PC-3 (cell line): ENCODE results near the gene SLC4A2. TPM values are rescaled to one million over a fixed set of nuclear protein-coding genes. Genes with fewer than 3 reads are reported as not detected.

Experiments
- ATAC-seq: fragments of 200-7000 bp; cut with Tn5 transposase; 2 replicates; pipeline ENCODE4 v1.9.1; 2020; ENCODE audit warnings: mild to moderate bottlenecking, moderate library complexity
- BruUV-seq: library from RNA; stranded (reverse); fragments of 400-500 nt; replicated peaks from 2 replicates; lab custom pipeline; 2021; lab: Mats Ljungman, UMichigan
- CTCF ChIA-PET: fragments of 300-600 bp; sonication (Branson Sonifier 250); formaldehyde crosslinking; loops from one replicate; lab custom pipeline; 2022; ENCODE audit warnings: antibody characterized with exemption; lab: Charles Lee
- POLR2A ChIA-PET: fragments of 300-600 bp; sonication (Branson Sonifier 250); formaldehyde crosslinking; loops from one replicate; lab custom pipeline; 2022; ENCODE audit warnings: antibody characterized with exemption; ENCODE audit not compliant: unreplicated experiment; lab: Charles Lee
- DNase-seq: peaks from one replicate; pipeline ENCODE4 v3.0.0-alpha.2; 2015
- H2AFZ ChIP-seq: fragments of 300-600 bp; sonication (generic); 2 replicates; pipeline ENCODE4 v1.6.0; 2016; ENCODE audit warnings: antibody characterized with exemption, low read length
- H3F3A ChIP-seq: fragments of 300-600 bp; sonication (generic); one replicate; pipeline ENCODE4 v1.6.0; 2017; ENCODE audit warnings: antibody characterized with exemption, low read length, control low read depth, mild to moderate bottlenecking; ENCODE audit not compliant: unreplicated experiment
- H3K27ac ChIP-seq: fragments of 300-600 bp; sonication (generic); 2 replicates; pipeline ENCODE4 v1.5.1; 2016; ENCODE audit warnings: mild to moderate bottlenecking, low read length
- H3K27me3 ChIP-seq: fragments of 300-600 bp; sonication (generic); 2 replicates; pipeline ENCODE4 v1.6.1; 2016; ENCODE audit warnings: low read length, mixed read lengths
- H3K36me3 ChIP-seq: fragments of 300-600 bp; sonication (generic); 2 replicates; pipeline ENCODE4 v1.6.1; 2016; ENCODE audit warnings: low read depth, mixed run types, low read length, mixed read lengths
- H3K4me1 ChIP-seq: fragments of 300-600 bp; sonication (generic); 2 replicates; pipeline ENCODE4 v1.5.1; 2016; ENCODE audit warnings: low read length; ENCODE audit not compliant: insufficient read depth
- H3K4me2 ChIP-seq: fragments of 300-600 bp; sonication (generic); 2 replicates; pipeline ENCODE4 v1.6.0; 2016; ENCODE audit warnings: low read length
- H3K4me3 ChIP-seq: fragments of 300-600 bp; sonication (generic); 2 replicates; pipeline ENCODE4 v1.5.1; 2016; ENCODE audit warnings: mild to moderate bottlenecking, low read length, mixed read lengths
- H3K79me2 ChIP-seq: fragments of 300-600 bp; sonication (generic); 2 replicates; pipeline ENCODE4 v1.6.1; 2017; ENCODE audit warnings: low read length, mixed read lengths
- H3K9ac ChIP-seq: fragments of 300-600 bp; sonication (generic); 2 replicates; pipeline ENCODE4 v1.6.0; 2016; ENCODE audit warnings: mild to moderate bottlenecking, low read length
- H3K9me2 ChIP-seq: fragments of 300-600 bp; sonication (generic); replicated peaks from 2 replicates; pipeline ENCODE4 v1.6.1; 2016; ENCODE audit warnings: mixed run types, low read length, mixed read lengths
- H3K9me3 ChIP-seq: fragments of 300-600 bp; sonication (generic); 2 replicates; pipeline ENCODE4 v1.6.1; 2016; ENCODE audit warnings: low read length, mixed read lengths
- H4K20me1 ChIP-seq: fragments of 300-600 bp; sonication (generic); 2 replicates; pipeline ENCODE4 v1.6.1; 2016; ENCODE audit warnings: low read length, mixed read lengths
- CTCF ChIP-seq: fragments of 300-600 bp; sonication (generic); conservative IDR thresholded peaks from 2 replicates; pipeline ENCODE4 v1.5.1; 2017; ENCODE audit warnings: antibody characterized with exemption, low read depth, mild to moderate bottlenecking, low read length
- EZH2 ChIP-seq: fragments of 300-600 bp; sonication (generic); IDR thresholded peaks from one replicate; pipeline ENCODE4 v1.6.1; 2017; ENCODE audit warnings: antibody characterized with exemption, mild to moderate bottlenecking, low read length; ENCODE audit not compliant: unreplicated experiment
- EZH2phosphoT487 ChIP-seq: fragments of 300-600 bp; sonication (generic); IDR thresholded peaks from 2 replicates; pipeline ENCODE4 v1.6.1; 2018; ENCODE audit warnings: mild to moderate bottlenecking, antibody characterized with exemption, low read length, borderline replicate concordance
- intact Hi-C: fragments of 100-400 bp; cut with micrococcal nuclease; formaldehyde crosslinking; loops from 2 replicates; pipeline ENCODE4 v1.9.0; 2023
- total RNA-seq: library from RNA; depleted of rRNA; stranded (reverse); fragments of >200 nt; gene quantifications from 2 replicates; pipeline ENCODE4 v1.2.3, GENCODE V29; 2014

Gene SLC4A2
- total RNA-seq, 1 experiment from 2014 or later, result 284 TPM

- intact Hi-C loops, result no loop called here
- no TSS peak for BruUV-seq
- peaks cover 35% of the 10 kb centered on the region for H4K20me1 ChIP-seq
- H2AFZ ChIP-seq, result no peak overlapping the region
- no peaks in the 10 kb centered on the region for H3F3A ChIP-seq
- ChIA-PET CTCF (no interaction called here), POLR2A (no interaction called here)
- no peak overlapping the region for H3K4me2 ChIP-seq
- no peaks in the 10 kb centered on the region for H3K9me2 ChIP-seq
- ATAC-seq (no peak), DNase-seq (no peak)
- TF ChIP-seq CTCF, result no peak
- TF ChIP-seq EZH2phosphoT487, result no peak
- no peak for TF ChIP-seq EZH2
- no peak overlapping the region for H3K27ac ChIP-seq
- no peak overlapping the region for H3K9ac ChIP-seq
- peaks cover 97% of the 10 kb centered on the region for H3K79me2 ChIP-seq
- no peaks in the 10 kb centered on the region; the same call in 1 of the 2 replicates for H3K36me3 ChIP-seq
- no peaks in the 10 kb centered on the region for H3K9me3 ChIP-seq
- H3K4me3 ChIP-seq, result no peak overlapping the region
- peaks cover 23% of the 10 kb centered on the region for H3K4me1 ChIP-seq
- no peaks in the 10 kb centered on the region for H3K27me3 ChIP-seq
Observed at GRCh38 chr7:151091988-151092387, 32.6 kb downstream of the SLC4A2 start.

GRCh38 chr7:151093748-151094147 lies 34.4 kb downstream of the SLC4A2 start:
- H3K27me3 ChIP-seq, result no peaks in the 10 kb centered on the region
- no TSS peak for BruUV-seq
- H3K9ac ChIP-seq, result no peak overlapping the region
- H3K79me2 ChIP-seq, result peaks cover 96% of the 10 kb centered on the region
- H4K20me1 ChIP-seq, result peaks cover 35% of the 10 kb centered on the region
- H3F3A ChIP-seq, result no peaks in the 10 kb centered on the region
- H3K4me3 ChIP-seq, result no peak overlapping the region
- ChIA-PET CTCF (no interaction called here), POLR2A (no interaction called here)
- H3K9me2 ChIP-seq, result no peaks in the 10 kb centered on the region
- no peaks in the 10 kb centered on the region; the same call in 1 of the 2 replicates for H3K36me3 ChIP-seq
- H3K27ac ChIP-seq, result no peak overlapping the region
- intact Hi-C loops, result no loop called here
- TF ChIP-seq CTCF (no peak), EZH2phosphoT487 (no peak), EZH2 (no peak)
- H3K4me2 ChIP-seq, result no peak overlapping the region
- DNase-seq (no peak), ATAC-seq (no peak)
- no peaks in the 10 kb centered on the region for H3K9me3 ChIP-seq
- H2AFZ ChIP-seq, result no peak overlapping the region
- H3K4me1 ChIP-seq, result peaks cover 12% of the 10 kb centered on the region

DNA sequence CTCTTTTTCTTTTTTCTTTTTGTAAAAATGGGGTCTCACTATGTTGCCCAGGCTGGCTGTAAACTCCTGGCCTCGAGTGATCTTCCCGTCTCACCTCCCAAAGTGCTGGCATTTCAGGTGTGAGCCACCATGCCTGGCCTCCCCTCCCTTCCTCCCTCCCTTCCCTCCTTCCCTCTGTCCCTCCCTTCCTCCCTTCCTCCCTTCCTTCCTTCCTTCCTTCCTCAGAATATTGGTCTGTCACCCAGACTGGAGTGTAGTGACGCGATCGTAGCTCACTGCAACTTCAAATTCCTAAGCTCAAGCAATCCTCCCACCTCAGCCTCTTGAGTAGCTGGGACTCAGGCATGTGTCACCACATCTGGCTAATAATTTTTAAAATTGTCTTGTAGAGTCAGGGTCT lies 35.3 kb downstream of the SLC4A2 start:
- intact Hi-C loops, result no loop called here
- TF ChIP-seq EZH2phosphoT487, result no peak
- no peak for TF ChIP-seq EZH2
- TF ChIP-seq CTCF, result no peak
- Histone ChIP-seq H3K27me3 (no peaks in the 10 kb centered on the region), H3K9me3 (no peaks in the 10 kb centered on the region), H3K4me2 (no peak overlapping the region), H3K79me2 (peaks cover 94% of the 10 kb centered on the region), H3K36me3 (no peaks in the 10 kb centered on the region; the same call in 1 of the 2 replicates), H3K4me1 (peaks cover 3% of the 10 kb centered on the region; the same call in 1 of the 2 replicates), H3F3A (no peaks in the 10 kb centered on the region), H3K9ac (no peak overlapping the region), H3K27ac (no peak overlapping the region), H3K4me3 (no peak overlapping the region), H3K9me2 (no peaks in the 10 kb centered on the region), H4K20me1 (peaks cover 31% of the 10 kb centered on the region), H2AFZ (no peak overlapping the region)
- no TSS peak for BruUV-seq
- DNase-seq (no peak), ATAC-seq (peak; percentile 71)
- CTCF ChIA-PET, result no interaction called here
- POLR2A ChIA-PET, result no interaction called here
